A673 (cell line): ENCODE data around the gene TWNK. TPM values are rescaled to one million over a fixed set of nuclear protein-coding genes. Genes with fewer than 3 reads are reported as not detected.

ENCODE experiments used
- BruUV-seq: library from RNA; stranded (reverse); fragments of 400-500 nt; replicated peaks from 2 replicates; lab custom pipeline; 2021; lab: Mats Ljungman, UMichigan
- CTCF ChIA-PET: fragments of 300-600 bp; sonication (Branson Sonifier 250); formaldehyde crosslinking; loops from one replicate; lab custom pipeline; 2022; ENCODE audit warnings: antibody characterized with exemption; lab: Charles Lee
- POLR2A ChIA-PET: fragments of 300-600 bp; sonication (Branson Sonifier 250); formaldehyde crosslinking; loops from one replicate; lab custom pipeline; 2022; ENCODE audit warnings: antibody characterized with exemption; ENCODE audit not compliant: low non-redundant PET; lab: Charles Lee
- DNase-seq: peaks from one replicate; pipeline ENCODE4 v3.0.0-alpha.2; 2015; ENCODE audit warnings: low spot score
- H3K27ac ChIP-seq: fragments of 200-600 bp; sonication (generic); 2 replicates; pipeline ENCODE4 v1.5.1; 2016; ENCODE audit warnings: mixed run types, low read depth, mild to moderate bottlenecking, mixed read lengths, antibody characterized with exemption, low read length; ENCODE audit not compliant: poor library complexity, severe bottlenecking
- H3K27me3 ChIP-seq: fragments of 200-600 bp; sonication (generic); replicated peaks from 2 replicates; pipeline ENCODE4 v1.6.1; 2017; ENCODE audit warnings: mixed run types, low read depth, mild to moderate bottlenecking, mixed read lengths, antibody characterized with exemption, low read length; ENCODE audit not compliant: insufficient read depth, poor library complexity
- H3K36me3 ChIP-seq: fragments of 200-600 bp; sonication (generic); 2 replicates; pipeline ENCODE4 v1.6.1; 2016; ENCODE audit warnings: mixed run types, mild to moderate bottlenecking, mixed read lengths, antibody characterized with exemption, low read length; ENCODE audit not compliant: insufficient read depth, poor library complexity, severe bottlenecking
- H3K4me1 ChIP-seq: fragments of 200-600 bp; sonication (generic); 2 replicates; pipeline ENCODE4 v1.6.1; 2017; ENCODE audit warnings: mixed run types, mild to moderate bottlenecking, mixed read lengths, antibody characterized with exemption, low read length; ENCODE audit not compliant: insufficient read depth, poor library complexity, severe bottlenecking
- H3K4me3 ChIP-seq: fragments of 200-600 bp; sonication (generic); 2 replicates; pipeline ENCODE4 v1.5.1; 2016; ENCODE audit warnings: low read depth, mixed run types, mild to moderate bottlenecking, mixed read lengths, low read length; ENCODE audit not compliant: poor library complexity, severe bottlenecking
- H3K9me3 ChIP-seq: fragments of 200-600 bp; sonication (generic); 2 replicates; pipeline ENCODE4 v1.6.1; 2016; ENCODE audit warnings: mixed run types, low read depth, mild to moderate bottlenecking, mixed read lengths, antibody characterized with exemption, low read length; ENCODE audit not compliant: poor library complexity, severe bottlenecking
- EZH2 ChIP-seq: fragments of 200-600 bp; sonication (generic); IDR thresholded peaks from 2 replicates; pipeline ENCODE4 v1.6.1; 2017; ENCODE audit warnings: borderline replicate concordance, low read depth, mild to moderate bottlenecking, mixed read lengths, antibody characterized with exemption, low read length; ENCODE audit not compliant: poor library complexity, severe bottlenecking
- intact Hi-C: fragments of 100-400 bp; cut with micrococcal nuclease; formaldehyde crosslinking; loops from one replicate; pipeline ENCODE4 v1.10.0; 2022; ENCODE audit not compliant: unreplicated experiment
- total RNA-seq: library from RNA; stranded (reverse); gene quantifications from 2 replicates; pipeline ENCODE4 v1.2.3, GENCODE V29; 2021
- TF ChIP-seq, protein P1 (sequence below): fragments of 300-800, 200-600 bp; sonication (generic); conservative IDR thresholded peaks from 2 replicates; pipeline ENCODE4 v1.5.1; 2017; ENCODE audit warnings: low read depth, mild to moderate bottlenecking, antibody characterized with exemption, low read length, moderate library complexity, mixed read lengths

Gene TWNK
- total RNA-seq, 1 experiment from 2014 or later: 29.5 TPM

DNA sequence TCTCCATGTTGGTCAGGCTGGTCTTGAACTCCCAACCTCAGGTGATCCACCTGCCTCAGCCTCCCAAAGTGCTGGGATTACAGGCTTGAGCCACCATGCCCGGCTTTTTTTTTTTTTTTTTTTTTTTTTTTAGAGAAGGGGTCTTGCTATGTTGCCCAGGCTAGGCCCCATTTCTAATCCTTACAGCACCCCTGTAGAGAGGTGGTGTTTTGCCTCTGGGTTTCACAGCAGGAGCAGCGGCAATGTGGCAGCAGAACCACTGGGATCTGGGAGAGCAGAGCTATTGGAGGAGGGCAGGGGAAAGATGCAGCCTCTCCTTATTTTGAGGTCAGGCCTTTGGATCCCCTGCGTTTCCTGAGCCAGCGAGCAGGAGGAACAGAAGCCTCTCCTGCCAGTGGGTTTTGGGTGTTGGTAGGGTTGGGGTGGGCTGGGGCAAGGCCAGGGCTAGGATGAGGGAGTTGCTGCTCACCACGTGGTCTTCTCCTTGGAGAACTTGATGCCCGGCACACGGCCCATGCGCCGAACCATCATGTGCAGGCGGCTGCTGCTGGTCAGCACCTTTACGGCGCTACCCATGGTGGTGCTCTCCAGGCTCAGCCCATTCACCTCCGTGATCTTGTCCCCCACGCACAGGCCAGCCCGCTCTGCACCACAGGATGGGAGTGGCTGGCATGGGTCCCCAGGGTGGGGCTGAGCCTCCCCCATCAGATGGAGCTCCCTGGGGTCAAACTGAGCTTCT is 35.8 kb downstream of the TWNK start:
- ChIA-PET POLR2A (no interaction called here), CTCF (no interaction called here)
- Histone ChIP-seq H3K9me3 (no peaks in the 10 kb centered on the region), H3K36me3 (no peaks in the 10 kb centered on the region), H3K27me3 (no peaks in the 10 kb centered on the region), H3K4me3 (no peak overlapping the region), H3K27ac (no peak overlapping the region), H3K4me1 (no peaks in the 10 kb centered on the region)
- BruUV-seq: no TSS peak
- TF ChIP-seq, protein P1, sequence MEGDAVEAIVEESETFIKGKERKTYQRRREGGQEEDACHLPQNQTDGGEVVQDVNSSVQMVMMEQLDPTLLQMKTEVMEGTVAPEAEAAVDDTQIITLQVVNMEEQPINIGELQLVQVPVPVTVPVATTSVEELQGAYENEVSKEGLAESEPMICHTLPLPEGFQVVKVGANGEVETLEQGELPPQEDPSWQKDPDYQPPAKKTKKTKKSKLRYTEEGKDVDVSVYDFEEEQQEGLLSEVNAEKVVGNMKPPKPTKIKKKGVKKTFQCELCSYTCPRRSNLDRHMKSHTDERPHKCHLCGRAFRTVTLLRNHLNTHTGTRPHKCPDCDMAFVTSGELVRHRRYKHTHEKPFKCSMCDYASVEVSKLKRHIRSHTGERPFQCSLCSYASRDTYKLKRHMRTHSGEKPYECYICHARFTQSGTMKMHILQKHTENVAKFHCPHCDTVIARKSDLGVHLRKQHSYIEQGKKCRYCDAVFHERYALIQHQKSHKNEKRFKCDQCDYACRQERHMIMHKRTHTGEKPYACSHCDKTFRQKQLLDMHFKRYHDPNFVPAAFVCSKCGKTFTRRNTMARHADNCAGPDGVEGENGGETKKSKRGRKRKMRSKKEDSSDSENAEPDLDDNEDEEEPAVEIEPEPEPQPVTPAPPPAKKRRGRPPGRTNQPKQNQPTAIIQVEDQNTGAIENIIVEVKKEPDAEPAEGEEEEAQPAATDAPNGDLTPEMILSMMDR: no peak
- no peak for TF ChIP-seq EZH2
- DNase-seq: no peak
- intact Hi-C loops: no loop called here

DNA sequence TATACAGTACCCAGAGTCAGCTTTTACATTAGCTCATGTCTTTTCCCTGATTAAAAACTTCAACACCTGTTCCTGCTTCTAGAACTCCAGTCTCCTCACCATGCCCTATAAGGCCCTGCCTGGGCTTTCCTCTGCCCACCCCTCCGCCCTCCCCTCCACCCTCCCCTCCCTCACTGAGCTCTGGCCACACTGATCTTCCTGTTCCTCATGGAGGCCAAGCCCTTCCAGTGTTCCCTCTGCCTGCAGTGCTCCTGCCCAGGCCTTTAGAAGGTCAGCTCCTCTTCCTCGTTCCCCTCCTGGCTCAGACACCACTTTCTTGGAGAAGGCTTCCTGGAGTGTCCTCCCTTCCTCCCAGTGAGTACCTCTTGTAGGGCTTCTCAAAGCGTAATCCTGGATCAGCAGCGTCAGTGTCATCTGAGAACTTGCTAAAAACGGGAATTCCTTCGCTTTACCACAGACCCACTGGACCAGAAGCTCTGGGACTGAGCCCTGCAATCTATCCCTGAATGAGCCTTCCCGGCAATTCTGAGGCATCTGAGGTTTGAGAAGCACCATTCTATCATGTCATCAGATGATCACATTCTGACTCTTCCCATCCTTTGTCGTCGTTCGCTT is 39.9 kb downstream of the TWNK start:
- DNase-seq: no peak
- Histone ChIP-seq H3K27me3 (no peaks in the 10 kb centered on the region), H3K36me3 (no peaks in the 10 kb centered on the region), H3K4me3 (no peak overlapping the region), H3K4me1 (peaks cover 3% of the 10 kb centered on the region), H3K27ac (no peak overlapping the region), H3K9me3 (no peaks in the 10 kb centered on the region)
- TF ChIP-seq, protein P1: no peak
- no peak for TF ChIP-seq EZH2
- ChIA-PET POLR2A (no interaction called here), CTCF (interaction anchor here (0.7 kb wide), 1 partner anchor 13 kb away, joined by 4 read pairs; no protein-coding TSS in a partner anchor)
- no TSS peak for BruUV-seq
- intact Hi-C loops: no loop called here

DNA sequence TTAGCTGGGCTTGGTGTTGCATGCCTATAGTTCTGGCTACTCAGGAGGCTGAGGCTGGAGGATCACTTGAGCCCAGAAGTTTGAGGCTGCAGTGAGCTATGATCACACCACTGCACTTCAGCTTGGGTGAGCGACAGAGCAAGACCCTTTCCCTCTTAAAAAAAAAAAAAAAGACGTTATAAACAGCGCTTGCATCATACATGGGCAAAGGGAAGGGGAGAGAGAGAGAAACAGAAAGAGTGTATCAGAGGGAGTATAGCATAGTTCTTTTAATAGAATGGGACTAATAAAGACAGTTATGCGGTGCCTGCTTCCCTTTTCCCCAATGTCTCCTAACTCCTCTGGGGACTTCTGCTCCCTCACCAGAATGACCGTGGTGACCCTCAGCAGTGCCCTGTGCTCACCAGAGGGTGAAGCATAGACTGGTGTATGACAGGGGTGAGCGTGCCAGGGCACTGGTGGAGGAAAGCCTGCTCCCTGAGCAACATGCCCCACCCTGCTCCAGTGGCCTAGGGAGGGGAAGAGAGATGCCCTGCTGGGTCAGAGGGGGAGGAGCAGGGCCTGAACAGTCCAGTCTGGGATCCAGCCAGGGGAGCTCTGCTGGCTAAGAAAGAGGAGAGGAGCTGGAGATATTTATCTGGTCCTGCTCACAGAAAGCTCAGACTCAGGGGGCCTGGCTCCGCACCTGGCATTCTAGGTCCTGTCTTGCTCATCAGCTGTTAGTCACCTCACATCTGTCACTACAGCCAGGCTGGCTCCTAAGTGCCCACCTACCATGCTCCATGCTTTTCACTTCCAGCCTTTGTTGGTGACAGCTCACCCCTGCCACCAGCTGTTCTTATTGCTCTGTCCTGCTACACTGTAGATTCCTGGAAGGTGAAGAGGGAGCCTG is 41.3 kb downstream of the TWNK start:
- Histone ChIP-seq H3K27me3 (no peaks in the 10 kb centered on the region), H3K9me3 (no peaks in the 10 kb centered on the region), H3K36me3 (no peaks in the 10 kb centered on the region), H3K4me1 (peaks cover 11% of the 10 kb centered on the region), H3K4me3 (no peak overlapping the region), H3K27ac (no peak overlapping the region)
- intact Hi-C loops: no loop called here
- ChIA-PET POLR2A (no interaction called here), CTCF (interaction anchor here (0.8 to 1.0 kb wide), 2 partner anchors 9 to 14 kb away, joined by 4 to 11 read pairs; no protein-coding TSS in a partner anchor)
- TF ChIP-seq, protein P1: no peak
- no peak for TF ChIP-seq EZH2
- no TSS peak for BruUV-seq
- no peak for DNase-seq
